Mesenteric fat pad (tissue), 1 donor: Measurements from ENCODE around the gene ZNF23. TPM values are rescaled to one million over a fixed set of nuclear protein-coding genes. Genes with fewer than 3 reads are reported as not detected.

Experiments used
- DNase-seq: peaks from one replicate; pipeline ENCODE4 v3.0.0-alpha.2; 2020; ENCODE audit warnings: low spot score
- total RNA-seq: library from RNA; stranded (reverse); fragmentation: NEBNext Ultra II Directional; extraction: Animal tissue kit (Norgen Biotek cat#: 25700); gene quantifications from one replicate; pipeline ENCODE4 v1.2.1, GENCODE V29; 2021
- donor health status: DM: yes; HTN: yes; CAD: no.

The ZNF23 gene
- total RNA-seq, 1 donor from 2014 or later = 10.9 TPM

GRCh38 chr16:71399801-71400563, 62.1 kb downstream of the ZNF23 start:
- DNase-seq = no peak

Other genes starting within 250 kb of the ZNF23 start
- gene HYDIN, start 231.5 kb downstream of the ZNF23 start, total RNA-seq = 0.55 TPM
- 12.3 TPM for gene CMTR2, start 172.8 kb downstream of the ZNF23 start, total RNA-seq
- gene CALB2, start 103.5 kb downstream of the ZNF23 start, total RNA-seq = 190 TPM
- not detected for gene TLE7, start 20.2 kb downstream of the ZNF23 start, total RNA-seq
- 6.7 TPM for gene ZNF19, start 27.1 kb upstream of the ZNF23 start, total RNA-seq
- gene CHST4, start 64.2 kb upstream of the ZNF23 start, total RNA-seq = 0.26 TPM
- gene TAT, start 114.8 kb upstream of the ZNF23 start, total RNA-seq = not detected
- not detected for gene MARVELD3, start 163.9 kb upstream of the ZNF23 start, total RNA-seq